NCI-H774 (cell line): ENCODE measurements around the gene DOCK2.

Experiments
- DNase-seq: peaks from one replicate; lab custom pipeline; 2025; lab: John Stamatoyannopoulos, UW

The DOCK2 gene

GRCh38 chr5:169908864-169909263 is 271.8 kb downstream of the DOCK2 start:
- DNase-seq = no peak

GRCh38 chr5:169909945-169910344 is 272.9 kb downstream of the DOCK2 start:
- DNase-seq = no peak

GRCh38 chr5:169910393-169910792 is 273.3 kb downstream of the DOCK2 start:
- no peak for DNase-seq

- no peak for DNase-seq
These were observed 274.6 kb downstream of the DOCK2 start for GRCh38 chr5:169911448-169912212.

GRCh38 chr5:169913479-169913878 is 276.4 kb downstream of the DOCK2 start:
- no peak for DNase-seq

GRCh38 chr5:169914766-169915165 is 277.7 kb downstream of the DOCK2 start:
- DNase-seq = no peak

GRCh38 chr5:169917500-169917899 is 280.4 kb downstream of the DOCK2 start:
- DNase-seq = no peak

- no peak for DNase-seq
These were observed 281.2 kb downstream of the DOCK2 start for GRCh38 chr5:169918228-169918627.

GRCh38 chr5:169920474-169920873 is 283.4 kb downstream of the DOCK2 start:
- no peak for DNase-seq

GRCh38 chr5:169921384-169921783 is 284.3 kb downstream of the DOCK2 start:
- DNase-seq = no peak

- DNase-seq = no peak
These were observed 284.9 kb downstream of the DOCK2 start for GRCh38 chr5:169921949-169922348.

- no peak for DNase-seq
These were observed 285.4 kb downstream of the DOCK2 start for GRCh38 chr5:169922474-169922873.

- no peak for DNase-seq
These were observed 286.9 kb downstream of the DOCK2 start for GRCh38 chr5:169923988-169924387.

- DNase-seq = no peak
These were observed 296.1 kb downstream of the DOCK2 start for GRCh38 chr5:169933127-169933526.

- DNase-seq = no peak
These were observed 296.5 kb downstream of the DOCK2 start for GRCh38 chr5:169933616-169934015.

- DNase-seq = no peak
These were observed 297.9 kb downstream of the DOCK2 start for GRCh38 chr5:169934990-169935389.

- no peak for DNase-seq
These were observed 298.7 kb downstream of the DOCK2 start for GRCh38 chr5:169935762-169936161.

GRCh38 chr5:169938439-169938838 is 301.4 kb downstream of the DOCK2 start:
- no peak for DNase-seq

GRCh38 chr5:169939731-169940130 is 302.7 kb downstream of the DOCK2 start:
- DNase-seq = no peak

GRCh38 chr5:169941542-169941941 is 304.5 kb downstream of the DOCK2 start:
- DNase-seq = no peak

GRCh38 chr5:169942181-169942580 is 305.1 kb downstream of the DOCK2 start:
- no peak for DNase-seq

GRCh38 chr5:169943026-169943425 is 306.0 kb downstream of the DOCK2 start:
- no peak for DNase-seq

- DNase-seq = no peak
These were observed 307.0 kb downstream of the DOCK2 start for GRCh38 chr5:169944115-169944514.
